ENCODE data around the gene NOP53. TPM values are rescaled to one million over a fixed set of nuclear protein-coding genes. Genes with fewer than 3 reads are reported as not detected.

NOP53 gene
- total and polyA plus RNA-seq, 2 of the 13 experiments (the other 11 are each of a cell fraction or from before 2014, with no cell fraction given) = 53.9 to 141 TPM

DNA sequence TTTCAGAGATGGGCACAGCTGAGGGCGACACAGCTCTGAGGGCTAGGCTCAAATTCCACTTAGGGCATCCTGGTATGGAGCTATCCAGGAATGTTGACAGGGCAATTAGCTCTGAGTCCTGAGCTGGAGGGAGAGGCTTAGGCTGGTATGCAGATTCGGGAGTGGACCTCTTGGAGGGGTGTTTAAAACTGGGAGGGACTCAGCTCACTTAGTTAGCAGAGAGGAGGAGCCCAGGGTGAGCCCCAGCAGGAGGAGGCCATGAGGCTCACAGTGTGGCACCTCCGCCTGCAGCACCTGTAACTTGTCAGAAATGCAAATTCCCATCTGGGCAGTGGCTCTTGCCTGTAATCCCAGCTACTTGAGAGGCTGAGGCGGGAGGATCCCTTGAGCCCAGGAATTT lies 10.2 kb upstream of the NOP53 start (continued):
- TF ChIP-seq, protein P1, sequence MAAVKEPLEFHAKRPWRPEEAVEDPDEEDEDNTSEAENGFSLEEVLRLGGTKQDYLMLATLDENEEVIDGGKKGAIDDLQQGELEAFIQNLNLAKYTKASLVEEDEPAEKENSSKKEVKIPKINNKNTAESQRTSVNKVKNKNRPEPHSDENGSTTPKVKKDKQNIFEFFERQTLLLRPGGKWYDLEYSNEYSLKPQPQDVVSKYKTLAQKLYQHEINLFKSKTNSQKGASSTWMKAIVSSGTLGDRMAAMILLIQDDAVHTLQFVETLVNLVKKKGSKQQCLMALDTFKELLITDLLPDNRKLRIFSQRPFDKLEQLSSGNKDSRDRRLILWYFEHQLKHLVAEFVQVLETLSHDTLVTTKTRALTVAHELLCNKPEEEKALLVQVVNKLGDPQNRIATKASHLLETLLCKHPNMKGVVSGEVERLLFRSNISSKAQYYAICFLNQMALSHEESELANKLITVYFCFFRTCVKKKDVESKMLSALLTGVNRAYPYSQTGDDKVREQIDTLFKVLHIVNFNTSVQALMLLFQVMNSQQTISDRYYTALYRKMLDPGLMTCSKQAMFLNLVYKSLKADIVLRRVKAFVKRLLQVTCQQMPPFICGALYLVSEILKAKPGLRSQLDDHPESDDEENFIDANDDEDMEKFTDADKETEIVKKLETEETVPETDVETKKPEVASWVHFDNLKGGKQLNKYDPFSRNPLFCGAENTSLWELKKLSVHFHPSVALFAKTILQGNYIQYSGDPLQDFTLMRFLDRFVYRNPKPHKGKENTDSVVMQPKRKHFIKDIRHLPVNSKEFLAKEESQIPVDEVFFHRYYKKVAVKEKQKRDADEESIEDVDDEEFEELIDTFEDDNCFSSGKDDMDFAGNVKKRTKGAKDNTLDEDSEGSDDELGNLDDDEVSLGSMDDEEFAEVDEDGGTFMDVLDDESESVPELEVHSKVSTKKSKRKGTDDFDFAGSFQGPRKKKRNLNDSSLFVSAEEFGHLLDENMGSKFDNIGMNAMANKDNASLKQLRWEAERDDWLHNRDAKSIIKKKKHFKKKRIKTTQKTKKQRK (IDR thresholded peaks at IDR 0.05; ENCODE audit: low read length) = no peak
- TF ChIP-seq, protein P2, sequence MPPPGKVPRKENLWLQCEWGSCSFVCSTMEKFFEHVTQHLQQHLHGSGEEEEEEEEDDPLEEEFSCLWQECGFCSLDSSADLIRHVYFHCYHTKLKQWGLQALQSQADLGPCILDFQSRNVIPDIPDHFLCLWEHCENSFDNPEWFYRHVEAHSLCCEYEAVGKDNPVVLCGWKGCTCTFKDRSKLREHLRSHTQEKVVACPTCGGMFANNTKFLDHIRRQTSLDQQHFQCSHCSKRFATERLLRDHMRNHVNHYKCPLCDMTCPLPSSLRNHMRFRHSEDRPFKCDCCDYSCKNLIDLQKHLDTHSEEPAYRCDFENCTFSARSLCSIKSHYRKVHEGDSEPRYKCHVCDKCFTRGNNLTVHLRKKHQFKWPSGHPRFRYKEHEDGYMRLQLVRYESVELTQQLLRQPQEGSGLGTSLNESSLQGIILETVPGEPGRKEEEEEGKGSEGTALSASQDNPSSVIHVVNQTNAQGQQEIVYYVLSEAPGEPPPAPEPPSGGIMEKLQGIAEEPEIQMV (CRISPR knock-in tag; IDR thresholded peaks at IDR 0.05; ENCODE audit: low read depth) = no peak
- TF ChIP-seq UBTF (CRISPR knock-in tag; IDR thresholded peaks at IDR 0.05) = no peak
- TF ChIP-seq HDAC1 (CRISPR knock-in tag; IDR thresholded peaks at IDR 0.05) = no peak
- no peak for TF ChIP-seq ZNF563 (CRISPR knock-in tag; IDR thresholded peaks at IDR 0.05)
- TF ChIP-seq ZBTB39 (CRISPR knock-in tag; IDR thresholded peaks at IDR 0.05) = no peak
- TF ChIP-seq HDAC2 (CRISPR knock-in tag; IDR thresholded peaks at IDR 0.05) = no peak
